ENCODE results near the gene ZNF76.

The ZNF76 gene

DNA sequence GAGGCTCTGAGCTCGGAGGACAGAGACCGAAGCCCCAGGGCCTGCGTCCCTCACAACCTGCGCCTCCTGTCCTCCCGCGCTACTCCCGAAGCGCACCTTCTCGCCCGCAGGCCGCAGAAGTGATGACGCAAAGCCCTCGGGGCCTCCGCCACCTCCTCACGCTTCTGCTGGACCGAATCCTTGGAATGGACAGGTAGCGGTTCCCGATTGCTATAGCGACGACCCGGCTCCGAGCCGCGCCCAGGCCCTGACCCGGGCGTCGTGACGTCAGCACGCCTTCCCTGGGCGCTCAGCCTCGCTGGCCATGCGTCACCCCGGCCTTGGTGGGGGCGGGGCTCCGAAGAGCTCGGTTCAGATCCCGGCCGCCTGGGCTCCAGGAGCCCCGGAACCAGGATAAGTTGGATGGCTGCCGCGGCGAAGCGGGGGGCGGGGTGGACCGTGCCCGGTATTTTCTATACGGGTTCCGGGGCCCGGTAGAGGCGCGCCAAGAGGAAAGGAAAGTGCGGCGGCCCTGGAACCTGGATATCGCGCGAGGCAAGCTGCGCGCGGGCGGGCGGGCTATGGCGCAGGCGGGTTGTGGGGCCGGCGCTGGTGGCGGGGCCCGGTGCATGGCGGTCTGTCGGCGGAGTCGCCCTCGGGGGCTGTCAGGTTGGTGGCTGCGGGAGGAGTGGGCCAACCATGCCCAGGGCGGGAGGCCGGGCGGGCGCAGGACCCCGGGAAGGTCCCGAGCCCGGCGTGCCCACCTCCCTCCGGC, at the start of gene ZNF76:
Gene ZNF76 (plus strand): TSS at position 542 of the 754 bp plus-strand sequence. CDS start 21,417 bp downstream, outside the sequence.
- peak; percentile 82 to 88 for DNase-seq (ENCODE audit: low read depth in 1 of 2, low spot score in 1 of 2)

GRCh38 chr6:35213298-35213791, 46.2 kb upstream of the ZNF76 start:
- DNase-seq (ENCODE audit: low read depth in 1 of 2, low spot score in 1 of 2) = no peak

GRCh38 chr6:35213824-35214756, 45.4 kb upstream of the ZNF76 start, which contains the start of gene SCUBE3:
SCUBE3 (plus strand) TSS chr6:35213956; CDS start chr6:35214419, 463 bp downstream.
- DNase-seq (ENCODE audit: low read depth in 1 of 2, low spot score in 1 of 2) = no peak

DNA sequence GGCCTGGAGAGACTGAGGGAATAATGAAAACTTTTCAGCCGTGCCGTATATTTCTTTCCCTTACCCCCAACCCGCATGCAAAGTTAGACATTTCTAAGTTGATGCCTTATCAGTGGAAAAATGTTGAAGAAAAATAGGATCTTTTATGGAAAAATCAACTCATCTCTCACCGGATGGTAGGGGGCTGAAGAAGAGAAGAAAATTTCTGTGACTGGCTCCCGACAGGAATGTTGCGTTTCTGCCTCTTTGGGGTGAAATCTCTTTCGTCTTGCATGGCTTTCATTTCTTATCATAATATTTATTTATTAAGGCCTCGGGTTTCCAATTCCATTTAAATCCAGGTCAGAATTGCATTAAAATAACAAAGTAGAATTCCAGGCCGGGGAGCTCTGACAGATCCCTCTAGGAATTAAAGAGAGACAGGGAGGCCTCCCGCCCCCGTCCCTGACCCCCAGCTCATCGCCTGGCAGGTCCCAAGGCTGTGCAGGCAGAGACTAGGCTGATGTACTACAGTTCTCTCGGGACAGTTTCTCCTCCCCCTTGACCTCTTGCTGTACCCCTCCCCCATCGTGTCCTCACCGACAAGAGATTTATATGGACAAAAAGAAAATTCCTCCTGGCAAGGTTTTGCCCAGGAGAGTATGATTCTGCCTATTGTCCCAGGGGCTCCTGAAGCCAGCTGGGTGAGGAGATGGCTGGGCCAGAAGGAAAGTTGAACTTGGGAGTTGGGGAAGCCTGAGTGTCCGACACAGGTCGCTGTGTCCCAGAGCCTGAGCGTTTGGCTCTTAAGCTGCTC, 44.5 kb upstream of the ZNF76 start:
- DNase-seq (ENCODE audit: low read depth in 1 of 2, low spot score in 1 of 2) = no peak

DNA sequence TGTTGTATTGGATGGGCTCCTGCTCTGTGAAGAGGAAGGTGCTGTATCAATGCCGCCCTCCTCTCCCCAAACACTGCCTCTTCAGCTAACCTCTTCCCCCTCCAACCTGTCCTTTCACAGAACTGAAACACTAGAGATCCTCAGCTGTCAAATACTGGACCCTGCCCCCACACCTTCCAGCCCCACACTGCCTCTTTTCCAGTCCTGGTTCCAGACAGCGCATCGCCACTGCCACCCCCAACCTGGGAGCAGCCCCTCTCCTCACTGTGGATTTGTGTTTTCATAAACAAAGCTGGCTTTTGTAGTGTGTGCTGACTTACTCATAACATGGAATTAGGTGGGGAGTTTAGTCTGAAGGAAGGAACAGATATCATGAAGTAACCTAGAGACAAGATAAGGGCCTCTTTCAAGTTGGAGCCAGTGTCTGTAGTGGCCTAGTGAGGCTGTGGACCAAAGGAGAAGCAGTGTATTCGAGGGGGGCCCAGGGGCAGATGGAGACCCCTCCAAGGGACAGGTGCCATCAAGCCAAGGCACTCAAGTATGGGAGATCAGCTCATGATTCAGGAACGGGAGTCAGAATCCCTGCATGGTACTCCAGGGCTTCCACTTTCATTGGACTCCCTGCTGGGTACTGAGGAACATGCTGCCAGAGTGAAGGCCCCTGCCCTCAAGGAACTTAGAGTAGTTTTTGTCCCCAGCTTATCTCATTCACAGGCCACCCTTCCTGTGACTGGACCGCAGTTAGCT, 43.7 kb upstream of the ZNF76 start:
- DNase-seq (ENCODE audit: low read depth in 1 of 2, low spot score in 1 of 2) = no peak

DNA sequence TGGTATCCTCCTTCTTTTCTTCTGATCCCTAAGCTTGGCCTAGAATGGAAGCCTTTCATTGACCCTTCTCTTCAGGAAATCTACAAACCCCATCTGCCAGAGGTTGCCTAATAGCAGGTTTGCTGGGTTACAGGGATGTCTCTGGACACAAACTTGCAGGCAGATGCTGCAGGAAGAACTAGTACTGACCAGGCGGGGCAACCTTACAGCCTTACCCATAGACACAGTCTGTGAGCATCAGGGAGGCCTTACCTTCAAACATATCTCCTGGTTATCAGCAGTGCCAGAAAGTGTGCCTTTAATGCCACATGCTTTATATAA, 43.2 kb upstream of the ZNF76 start:
- DNase-seq (ENCODE audit: low read depth in 1 of 2, low spot score in 1 of 2) = no peak

DNA sequence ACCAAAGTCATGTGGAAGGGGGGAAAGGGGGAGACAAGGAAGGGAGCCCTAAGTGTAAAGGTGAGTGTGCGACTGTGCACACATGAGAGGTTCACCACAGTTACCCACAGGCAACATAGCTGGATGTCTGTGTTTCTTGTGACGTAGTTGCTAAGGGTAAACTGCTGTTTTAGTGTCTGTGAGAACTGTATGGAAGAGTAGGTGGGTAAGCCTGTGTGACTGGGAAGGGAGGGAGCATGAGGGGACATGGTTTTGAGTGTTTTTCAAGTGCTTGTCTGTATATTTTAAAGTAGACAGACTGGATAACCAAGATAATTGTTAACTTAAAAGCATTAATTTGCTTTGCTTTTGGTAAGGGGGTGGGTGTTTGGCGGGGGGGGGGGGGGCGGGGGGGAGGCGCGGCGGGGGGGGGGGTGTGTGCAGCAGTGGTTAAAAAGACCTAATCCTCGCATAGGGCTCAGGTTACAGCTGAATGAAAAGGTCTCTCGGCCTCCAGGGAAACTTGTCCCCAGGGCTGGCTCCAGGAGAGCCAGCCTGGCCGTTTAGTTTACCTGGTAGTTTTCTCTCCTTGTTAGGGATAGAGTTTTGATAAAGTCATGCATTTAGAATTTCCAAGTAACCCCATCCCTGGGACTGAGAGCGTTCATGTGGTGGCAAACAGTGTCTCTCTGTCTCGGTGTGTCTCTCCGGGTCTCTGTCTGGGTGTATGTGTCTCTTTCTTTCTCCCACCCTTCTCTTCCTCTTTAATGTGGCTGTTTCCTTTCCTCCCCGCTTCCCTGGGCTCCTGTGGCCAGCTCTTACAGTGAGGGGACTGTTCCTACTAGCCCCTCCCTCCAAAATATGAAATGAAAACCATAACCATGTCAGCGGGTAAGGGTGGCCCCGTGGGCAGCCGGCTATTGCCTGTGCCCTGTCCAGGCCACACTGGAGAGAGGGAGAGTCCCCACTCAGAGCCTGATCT, 42.4 kb upstream of the ZNF76 start:
- DNase-seq (ENCODE audit: low read depth in 1 of 2, low spot score in 1 of 2) = no peak

DNA sequence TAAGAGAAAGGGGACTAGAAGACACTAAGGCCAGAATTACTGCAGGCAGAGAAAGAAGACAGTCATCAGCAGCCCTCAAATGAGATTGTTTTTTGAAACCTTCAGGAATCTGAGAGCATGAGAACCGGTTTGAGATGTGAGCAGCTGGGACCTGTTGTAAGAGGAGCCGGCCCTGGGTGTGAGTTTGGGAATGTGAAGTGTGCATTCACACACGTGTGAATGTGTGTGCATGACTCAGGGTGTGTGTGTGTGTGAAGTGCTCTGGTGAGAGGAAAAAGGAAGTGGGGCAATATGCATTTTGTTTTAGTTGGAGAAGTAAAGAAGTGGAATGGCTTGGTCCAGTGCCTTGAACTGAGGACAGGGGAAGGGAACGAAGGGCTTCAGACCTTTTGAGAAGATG, 41.5 kb upstream of the ZNF76 start:
- no peak for DNase-seq (ENCODE audit: low read depth in 1 of 2, low spot score in 1 of 2)

GRCh38 chr6:35218456-35218855, 41.1 kb upstream of the ZNF76 start:
- DNase-seq (ENCODE audit: low read depth in 1 of 2, low spot score in 1 of 2) = no peak

GRCh38 chr6:35219683-35220326, 39.7 kb upstream of the ZNF76 start:
- no peak for DNase-seq (ENCODE audit: low read depth in 1 of 2, low spot score in 1 of 2)

- no peak for DNase-seq (ENCODE audit: low read depth in 1 of 2, low spot score in 1 of 2)
Measured at GRCh38 chr6:35220711-35221110, 38.8 kb upstream of the ZNF76 start.

DNA sequence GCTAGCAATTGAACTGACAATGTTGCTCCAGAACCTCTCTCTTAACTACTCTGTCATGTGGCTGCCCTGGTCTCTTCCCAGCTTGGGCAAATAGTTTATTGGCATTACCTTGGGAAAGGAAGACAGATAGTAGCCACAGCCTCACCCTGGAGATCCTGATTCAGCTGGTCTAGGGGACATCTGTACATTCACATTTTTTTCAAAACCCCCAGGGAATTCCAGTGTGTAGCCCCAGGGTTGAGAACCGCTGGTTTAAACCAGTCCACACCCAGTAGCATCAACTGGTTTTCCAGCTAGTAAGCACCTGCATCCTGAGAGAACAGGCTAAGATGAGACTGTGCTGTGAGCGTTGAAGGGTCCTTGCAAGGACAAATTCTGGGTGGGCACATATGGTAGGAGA, 36.1 kb upstream of the ZNF76 start:
- DNase-seq (ENCODE audit: low read depth in 1 of 2, low spot score in 1 of 2) = no peak

DNA sequence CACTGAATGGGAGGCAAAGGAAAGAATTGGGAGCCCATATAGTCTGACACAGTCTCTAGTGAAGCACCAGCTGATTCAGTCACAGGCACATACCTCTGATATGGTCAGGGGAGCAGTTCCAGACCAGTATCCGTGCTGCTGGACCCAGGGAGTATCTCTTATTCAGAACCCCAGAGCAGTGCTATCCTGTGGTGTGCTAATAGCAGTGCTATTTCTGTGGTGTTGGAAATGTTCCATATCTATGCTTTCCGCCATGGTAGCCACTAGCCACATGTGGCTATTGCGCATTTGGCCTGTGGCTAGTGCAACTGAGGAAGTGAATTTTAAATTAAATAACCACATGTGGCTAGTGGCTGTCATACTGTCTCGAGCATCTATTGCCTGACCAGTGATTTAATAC, 34.8 kb upstream of the ZNF76 start:
- no peak for DNase-seq (ENCODE audit: low read depth in 1 of 2, low spot score in 1 of 2)

DNA sequence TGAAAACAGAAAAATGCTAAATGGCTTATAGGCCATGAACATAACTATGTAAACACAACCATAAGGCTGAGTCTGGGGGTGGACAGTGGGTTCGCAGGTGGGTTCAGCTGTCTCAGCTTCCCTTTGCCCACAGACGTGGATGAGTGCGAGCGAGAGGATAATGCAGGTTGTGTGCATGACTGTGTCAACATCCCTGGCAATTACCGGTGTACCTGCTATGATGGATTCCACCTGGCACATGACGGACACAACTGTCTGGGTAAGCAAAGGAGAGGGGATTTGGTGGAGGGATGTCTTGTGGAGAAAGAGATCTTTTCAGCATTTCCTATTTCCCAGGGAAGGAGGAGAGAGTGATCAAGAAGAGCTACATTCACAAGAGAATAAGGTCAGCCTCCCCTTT, 31.1 kb upstream of the ZNF76 start:
- DNase-seq (ENCODE audit: low read depth in 1 of 2, low spot score in 1 of 2) = no peak

- DNase-seq (ENCODE audit: low read depth in 1 of 2, low spot score in 1 of 2) = no peak
Measured at GRCh38 chr6:35229304-35229703, 30.2 kb upstream of the ZNF76 start.

- no peak for DNase-seq (ENCODE audit: low read depth in 1 of 2, low spot score in 1 of 2)
Measured at GRCh38 chr6:35230498-35230897, 29.0 kb upstream of the ZNF76 start.

DNA sequence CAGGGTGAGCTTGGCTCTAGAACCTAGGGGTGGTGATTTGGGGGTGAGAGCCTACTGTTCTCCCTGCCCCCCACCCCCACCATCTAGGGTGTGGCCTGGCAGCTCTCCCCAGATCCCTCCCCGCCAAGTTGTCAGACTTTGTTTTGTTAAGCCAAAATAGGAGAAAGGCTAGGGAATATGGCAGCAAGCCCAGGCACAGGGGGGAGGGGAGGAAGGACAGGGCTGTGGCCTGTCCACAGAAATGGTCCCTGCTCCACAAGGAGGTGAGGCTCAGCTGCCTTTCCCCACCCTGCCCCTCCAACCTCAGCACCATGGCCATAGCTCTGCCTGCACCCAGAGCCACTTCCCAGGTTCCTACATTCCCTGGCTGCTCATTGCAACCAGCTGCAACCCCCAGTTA, 28.6 kb upstream of the ZNF76 start:
- DNase-seq (ENCODE audit: low read depth in 1 of 2, low spot score in 1 of 2) = no peak

DNA sequence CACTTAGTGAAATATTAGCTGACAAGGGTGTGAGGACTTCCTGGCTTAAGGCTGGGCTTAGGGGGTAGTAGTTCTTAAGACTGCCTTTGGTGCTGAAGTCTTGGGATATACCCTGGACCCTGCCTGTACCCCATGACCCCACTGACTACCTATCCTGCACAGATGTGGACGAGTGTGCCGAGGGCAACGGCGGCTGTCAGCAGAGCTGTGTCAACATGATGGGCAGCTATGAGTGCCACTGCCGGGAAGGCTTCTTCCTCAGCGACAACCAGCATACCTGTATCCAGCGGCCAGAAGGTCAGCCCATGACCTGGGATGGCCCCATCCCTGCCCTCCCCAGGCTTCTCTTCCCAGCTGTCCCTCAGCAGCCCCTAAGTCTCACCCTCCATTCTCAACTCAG, 28.0 kb upstream of the ZNF76 start:
- DNase-seq (ENCODE audit: low read depth in 1 of 2, low spot score in 1 of 2) = no peak

- no peak for DNase-seq (ENCODE audit: low read depth in 1 of 2, low spot score in 1 of 2)
Measured at GRCh38 chr6:35234901-35235300, 24.6 kb upstream of the ZNF76 start.

All from stimulated activated CD4-positive, alpha-beta T cell treated with anti-CD3 and anti-CD28 coated beads, Interleukin-15, amount 100 ng/mL, for 1 hour (primary cell).